GM12878 (cell line): ENCODE data around the gene COL11A2.

ENCODE experiments used
- TF ChIP-seq, protein P1 (sequence below), 3 experiments: IDR thresholded peaks in 2 of 3; conservative IDR thresholded peaks in 1 of 3; 2 replicates each; pipeline ENCODE4 v1.5.1; 2011; ENCODE audit warnings: low read depth in 3 of 3, low read length in 3 of 3, mild to moderate bottlenecking in 3 of 3, control low read depth in 2 of 3, moderate library complexity in 2 of 3, inconsistent platforms in 1 of 3, mixed read lengths in 1 of 3; ENCODE audit not compliant: control insufficient read depth in 2 of 3, insufficient read depth in 1 of 3; ENCODE audit errors: extremely low read depth in 1 of 3
- TF ChIP-seq, protein P2 (sequence below): IDR thresholded peaks from 2 replicates; pipeline ENCODE4 v1.6.1; 2012; ENCODE audit warnings: low read depth, low read length, improper control_type of control experiment

DNA sequence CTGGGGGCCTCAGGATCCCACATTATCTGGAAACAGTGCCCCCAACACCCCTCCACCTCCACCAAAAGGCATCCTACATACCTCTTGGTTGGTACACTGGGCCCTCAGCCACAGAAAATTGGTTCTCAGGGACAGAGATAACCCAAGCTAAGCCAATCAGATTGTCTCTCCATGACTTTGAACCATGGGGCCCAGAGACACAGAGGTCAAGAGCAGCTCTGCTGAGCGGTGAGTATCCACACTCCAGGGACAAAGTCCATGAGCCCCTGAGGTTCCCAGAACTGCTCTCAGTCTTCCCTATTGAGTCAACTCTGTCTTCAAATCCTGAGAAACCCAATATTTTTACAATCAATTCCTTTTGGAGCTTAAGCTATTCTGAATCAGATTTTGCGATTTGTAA is 35.3 kb downstream of the COL11A2 start:
- TF ChIP-seq, protein P1, sequence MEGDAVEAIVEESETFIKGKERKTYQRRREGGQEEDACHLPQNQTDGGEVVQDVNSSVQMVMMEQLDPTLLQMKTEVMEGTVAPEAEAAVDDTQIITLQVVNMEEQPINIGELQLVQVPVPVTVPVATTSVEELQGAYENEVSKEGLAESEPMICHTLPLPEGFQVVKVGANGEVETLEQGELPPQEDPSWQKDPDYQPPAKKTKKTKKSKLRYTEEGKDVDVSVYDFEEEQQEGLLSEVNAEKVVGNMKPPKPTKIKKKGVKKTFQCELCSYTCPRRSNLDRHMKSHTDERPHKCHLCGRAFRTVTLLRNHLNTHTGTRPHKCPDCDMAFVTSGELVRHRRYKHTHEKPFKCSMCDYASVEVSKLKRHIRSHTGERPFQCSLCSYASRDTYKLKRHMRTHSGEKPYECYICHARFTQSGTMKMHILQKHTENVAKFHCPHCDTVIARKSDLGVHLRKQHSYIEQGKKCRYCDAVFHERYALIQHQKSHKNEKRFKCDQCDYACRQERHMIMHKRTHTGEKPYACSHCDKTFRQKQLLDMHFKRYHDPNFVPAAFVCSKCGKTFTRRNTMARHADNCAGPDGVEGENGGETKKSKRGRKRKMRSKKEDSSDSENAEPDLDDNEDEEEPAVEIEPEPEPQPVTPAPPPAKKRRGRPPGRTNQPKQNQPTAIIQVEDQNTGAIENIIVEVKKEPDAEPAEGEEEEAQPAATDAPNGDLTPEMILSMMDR (IDR thresholded peaks at IDR 0.05 in 2 of 3, conservative IDR thresholded peaks at IDR 0.05 in 1 of 3; ENCODE audit: control insufficient read depth in 2 of 3, extremely low read depth in 1 of 3, insufficient read depth in 1 of 3, low read depth in 3 of 3, low read length in 3 of 3), result no peak
- TF ChIP-seq, protein P2, sequence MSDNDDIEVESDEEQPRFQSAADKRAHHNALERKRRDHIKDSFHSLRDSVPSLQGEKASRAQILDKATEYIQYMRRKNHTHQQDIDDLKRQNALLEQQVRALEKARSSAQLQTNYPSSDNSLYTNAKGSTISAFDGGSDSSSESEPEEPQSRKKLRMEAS, result no peak
